ENCODE data around the gene PRRC2B.
A peak's percentile ranks its signal among the peaks of the same experiment; 100 is the strongest.

Gene PRRC2B

DNA sequence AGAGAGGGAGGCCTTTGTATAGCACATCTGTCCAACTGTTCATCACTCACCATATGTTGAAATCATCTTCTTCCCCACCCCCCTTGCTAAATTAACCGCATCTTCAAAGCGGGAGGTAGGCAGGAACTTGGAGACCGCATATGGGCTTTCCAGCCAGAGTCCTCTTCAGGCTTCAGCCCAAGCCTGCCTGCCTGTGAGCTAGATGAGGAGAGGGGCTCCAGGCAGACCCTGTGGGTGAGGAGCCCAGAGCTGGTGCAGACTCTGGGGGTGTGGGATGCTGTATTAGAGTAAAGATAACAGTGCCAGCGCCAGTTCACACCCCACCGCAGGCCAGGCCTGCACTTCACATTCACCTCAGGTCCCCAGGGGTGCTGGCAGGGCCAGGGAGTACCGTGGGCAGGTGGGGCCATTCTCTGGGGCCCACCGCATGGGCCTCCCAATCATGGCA is 16.2 kb downstream of the PRRC2B start:
- DNase-seq: no peak

DNA sequence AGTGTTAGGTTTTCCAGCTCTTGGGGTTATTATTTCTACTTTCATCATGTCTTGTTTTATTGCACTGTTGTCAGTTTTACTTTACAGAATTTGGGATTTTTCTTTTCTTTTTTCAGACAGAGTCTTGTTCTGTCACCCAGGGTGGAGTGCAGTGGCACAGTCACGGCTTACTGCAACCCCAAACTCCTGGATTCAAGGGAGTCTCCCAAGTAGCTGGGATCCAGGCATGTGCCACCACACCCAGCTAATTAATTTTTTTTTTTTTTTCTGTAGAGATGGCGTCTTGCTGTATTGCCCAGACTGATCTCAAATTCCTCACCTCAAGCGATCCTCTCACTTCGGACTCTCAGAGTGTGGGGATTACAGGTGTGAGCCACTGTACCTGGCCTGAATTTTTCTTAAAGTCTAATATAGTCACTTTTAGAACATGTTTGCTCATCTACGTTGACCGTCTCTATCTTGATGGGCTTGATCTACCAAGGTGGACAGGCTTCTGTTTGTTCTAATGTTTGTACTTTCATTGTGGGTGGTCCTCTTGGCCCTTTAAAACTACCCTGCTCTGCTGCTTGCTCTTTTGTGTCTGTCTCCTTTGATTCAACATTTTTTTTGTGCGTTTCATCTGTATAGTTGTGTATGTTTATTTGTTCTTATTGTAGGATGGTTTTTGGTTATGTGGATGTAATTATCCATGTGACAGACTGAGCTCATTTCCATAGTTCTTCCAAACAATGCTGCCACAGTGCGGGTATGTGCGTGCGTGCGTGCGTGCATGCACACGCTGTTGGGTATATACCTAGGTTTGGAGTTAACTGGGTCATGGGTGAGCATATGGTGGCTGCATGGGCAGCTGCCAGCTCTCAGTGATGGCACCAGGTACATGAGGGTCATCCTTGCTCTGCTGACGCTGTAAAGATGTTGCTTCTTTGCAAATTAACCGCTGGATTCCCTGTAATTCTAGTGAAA is 18.1 kb downstream of the PRRC2B start:
- DNase-seq: no peak

DNA sequence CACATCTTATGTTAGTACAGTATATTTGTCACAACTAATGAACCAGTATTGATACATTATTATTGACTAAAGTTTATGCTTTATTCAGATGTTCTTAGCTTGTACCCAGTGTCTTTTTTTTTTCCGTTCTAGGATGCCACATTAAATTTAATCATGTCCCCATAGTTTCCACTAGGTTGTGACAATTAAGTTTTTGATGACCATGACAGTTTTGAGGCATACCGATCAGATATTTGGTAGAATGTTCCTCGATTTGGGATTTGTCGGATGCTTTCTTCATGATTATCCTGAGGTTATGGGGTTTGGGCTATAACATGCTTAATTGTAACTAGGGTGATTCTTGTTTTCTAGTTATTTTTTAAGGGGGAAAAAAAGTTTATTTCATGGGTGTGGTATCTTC is 22.6 kb downstream of the PRRC2B start:
- no peak for DNase-seq

DNA sequence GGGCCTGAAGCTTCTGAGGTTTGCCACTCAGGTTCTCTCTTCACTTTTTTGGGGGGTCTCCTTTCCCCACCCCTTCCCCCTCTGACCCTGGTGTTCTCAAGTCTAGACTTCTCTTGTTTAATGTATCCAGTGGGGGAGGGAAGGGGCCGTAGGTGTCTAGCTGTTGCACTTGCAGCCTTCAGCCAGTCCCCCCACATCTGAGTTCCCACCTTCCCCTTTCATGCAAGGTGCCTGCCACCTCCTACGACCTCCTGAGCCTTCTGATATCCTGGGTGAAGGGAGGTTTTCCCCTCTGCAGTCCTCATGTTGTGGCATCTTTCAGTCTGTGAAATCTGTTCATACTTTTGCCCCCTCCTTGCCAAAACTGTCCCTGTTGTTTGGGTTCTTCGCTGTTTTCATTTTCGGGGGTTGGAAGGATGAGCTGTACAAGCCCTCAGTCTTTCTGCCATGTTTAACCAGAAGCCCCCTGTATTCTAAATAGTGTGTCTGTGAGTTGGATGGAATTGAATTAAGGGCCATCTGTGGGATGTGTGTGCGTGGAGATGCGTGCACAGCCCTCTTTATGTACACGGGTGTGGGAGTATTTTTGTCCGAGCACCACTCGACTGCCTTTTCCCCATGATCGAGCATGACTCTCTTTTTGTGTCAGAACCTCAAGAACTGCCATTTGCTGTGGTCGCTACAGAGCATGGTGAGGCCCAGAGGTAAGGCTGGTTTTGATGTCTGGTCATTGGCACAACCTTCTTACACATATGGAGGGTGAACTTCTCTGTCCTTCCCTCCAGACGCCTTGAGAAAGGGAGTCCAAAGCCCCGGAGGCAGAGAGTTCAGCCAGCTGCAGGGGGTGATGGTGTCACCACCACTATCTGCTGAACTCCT is 23.6 kb downstream of the PRRC2B start:
- no peak for DNase-seq

DNA sequence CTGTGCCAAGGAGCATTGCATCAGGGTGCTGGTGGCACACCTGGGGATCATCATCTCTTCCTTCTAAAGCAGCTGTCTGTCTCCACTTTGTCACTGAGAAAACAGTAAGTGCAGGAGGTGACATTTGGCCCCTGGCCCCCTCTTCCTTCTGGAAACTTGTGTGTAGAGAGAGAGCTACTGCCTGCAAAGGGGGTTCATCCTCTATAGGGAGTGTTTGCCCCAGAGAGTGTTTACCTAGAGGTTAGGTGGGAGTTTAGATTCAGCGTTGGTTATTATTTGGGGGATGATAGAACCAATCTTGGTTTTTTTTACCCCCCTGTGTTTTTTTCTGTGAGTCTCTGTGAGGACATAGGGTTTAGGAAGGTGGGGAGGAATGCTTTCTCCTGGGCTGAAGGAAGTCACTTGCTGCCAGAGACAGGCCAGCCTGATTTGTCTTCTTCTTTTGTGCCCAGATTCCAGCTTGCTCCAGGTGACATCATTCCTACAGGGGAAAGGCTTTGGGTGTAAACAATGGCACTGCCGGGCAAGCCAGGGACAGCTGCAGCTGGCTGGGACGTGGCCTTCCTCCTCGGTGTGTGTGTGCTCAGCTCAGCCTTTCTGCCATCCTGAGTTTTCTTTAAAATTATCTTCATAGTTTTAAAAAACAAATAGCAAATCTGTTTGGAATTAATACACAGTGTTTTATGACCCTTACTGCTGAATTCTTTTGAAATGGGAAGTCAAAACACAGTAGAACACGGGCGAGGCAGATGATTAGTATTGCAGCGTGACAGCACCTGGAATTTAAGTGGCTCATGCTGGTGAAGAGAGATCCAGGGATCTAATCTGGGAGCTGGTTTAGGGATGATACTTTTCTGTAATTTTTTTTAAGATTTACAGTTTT is 24.5 kb downstream of the PRRC2B start:
- DNase-seq: no peak

DNA sequence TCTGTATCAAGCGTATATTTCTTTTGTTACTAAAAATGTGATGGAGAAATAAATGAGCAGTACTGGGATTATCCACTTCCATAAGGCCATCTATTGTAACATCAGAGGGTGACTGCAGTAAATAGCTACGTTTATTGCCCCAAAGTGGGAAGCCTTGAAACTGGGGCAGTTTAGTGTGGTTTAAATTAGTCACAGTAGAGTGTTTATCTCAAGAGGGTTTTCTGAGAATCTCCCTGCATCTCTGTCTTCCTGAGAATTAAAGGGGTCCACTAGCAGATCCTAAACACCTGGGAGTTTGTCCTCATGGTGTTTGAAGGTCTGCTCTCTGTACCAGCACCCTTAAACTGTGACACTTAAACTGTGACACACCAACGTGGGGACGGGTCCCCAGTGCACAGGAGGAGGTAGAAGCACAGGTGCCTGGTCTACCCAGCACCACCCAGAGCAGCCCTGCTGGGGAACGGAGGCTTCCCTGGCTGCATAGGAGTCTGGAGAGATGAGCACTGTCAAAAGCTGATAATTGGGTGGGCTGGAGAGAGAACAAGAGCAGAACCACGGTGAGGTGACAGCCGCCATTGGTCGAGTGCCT is 25.2 kb downstream of the PRRC2B start:
- no peak for DNase-seq

DNA sequence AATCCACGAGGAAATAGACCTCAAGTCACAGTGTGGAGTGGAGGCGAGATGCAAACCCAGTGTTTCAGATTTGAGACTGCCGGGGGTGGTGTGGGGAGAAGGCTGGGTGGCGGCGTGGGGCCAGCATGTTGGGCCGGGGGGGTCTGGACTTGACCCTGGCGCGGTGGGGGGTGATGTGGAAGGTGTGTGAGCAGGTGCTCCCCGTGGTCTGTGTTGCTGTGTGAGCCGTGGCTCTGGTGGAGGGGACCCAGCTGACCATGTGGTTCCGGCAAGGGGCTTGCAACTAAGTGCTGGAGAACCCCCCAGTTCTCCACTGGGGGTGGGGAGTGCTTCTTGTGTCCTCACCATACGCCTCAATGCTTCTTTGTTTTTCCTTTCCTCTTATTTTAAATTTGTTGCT is 25.8 kb downstream of the PRRC2B start:
- no peak for DNase-seq

DNA sequence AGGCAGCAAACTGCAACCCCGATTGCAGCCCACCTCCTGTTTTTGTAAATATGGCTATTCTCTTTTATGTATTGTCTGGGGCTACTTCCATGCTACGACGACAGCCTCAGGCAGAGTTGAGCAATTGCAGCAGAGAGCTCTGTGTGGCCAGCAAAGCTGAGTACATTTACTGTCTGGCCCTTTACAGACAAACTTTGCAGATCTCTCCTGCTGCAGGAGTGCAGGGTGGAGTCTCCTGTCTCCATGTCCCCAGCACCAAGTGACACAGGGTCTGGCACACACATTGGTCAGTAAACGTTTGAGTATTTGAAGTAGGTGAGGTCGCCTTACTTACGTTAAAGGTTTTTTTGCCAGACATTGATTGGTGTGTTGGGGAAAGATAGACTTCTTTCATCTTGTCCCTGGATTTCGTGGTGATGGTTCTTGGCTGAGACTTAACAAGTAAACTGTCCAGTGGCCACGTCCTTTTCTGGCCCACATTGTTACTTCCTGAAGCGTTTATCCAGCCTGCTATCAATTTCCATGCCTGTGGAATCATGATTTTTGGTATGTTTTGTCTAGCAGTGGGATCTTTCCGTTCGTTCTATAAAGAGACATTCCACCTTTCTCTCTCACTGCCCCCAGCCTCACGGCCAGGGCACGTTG is 27.2 kb downstream of the PRRC2B start:
- DNase-seq: no peak

DNA sequence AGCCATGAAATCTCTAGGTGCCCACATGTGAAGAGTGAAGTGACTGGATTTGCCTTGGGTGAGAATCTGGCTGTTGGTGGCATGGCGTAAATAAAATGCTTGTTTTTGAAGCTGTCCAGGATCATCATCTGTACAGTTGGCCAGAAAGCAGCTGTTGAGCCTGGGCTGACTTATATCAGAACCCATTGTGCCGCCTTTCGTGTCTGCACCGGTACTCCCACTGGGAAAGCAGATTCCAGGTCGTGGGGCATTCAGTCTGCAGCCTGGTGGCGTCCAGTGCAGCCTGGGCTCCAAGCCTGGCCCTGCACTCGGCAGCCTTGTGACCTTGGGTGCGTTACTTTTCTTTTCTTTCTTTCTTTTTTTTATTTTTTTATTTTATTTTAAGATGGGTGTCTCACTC is 27.8 kb downstream of the PRRC2B start:
- DNase-seq: no peak

DNA sequence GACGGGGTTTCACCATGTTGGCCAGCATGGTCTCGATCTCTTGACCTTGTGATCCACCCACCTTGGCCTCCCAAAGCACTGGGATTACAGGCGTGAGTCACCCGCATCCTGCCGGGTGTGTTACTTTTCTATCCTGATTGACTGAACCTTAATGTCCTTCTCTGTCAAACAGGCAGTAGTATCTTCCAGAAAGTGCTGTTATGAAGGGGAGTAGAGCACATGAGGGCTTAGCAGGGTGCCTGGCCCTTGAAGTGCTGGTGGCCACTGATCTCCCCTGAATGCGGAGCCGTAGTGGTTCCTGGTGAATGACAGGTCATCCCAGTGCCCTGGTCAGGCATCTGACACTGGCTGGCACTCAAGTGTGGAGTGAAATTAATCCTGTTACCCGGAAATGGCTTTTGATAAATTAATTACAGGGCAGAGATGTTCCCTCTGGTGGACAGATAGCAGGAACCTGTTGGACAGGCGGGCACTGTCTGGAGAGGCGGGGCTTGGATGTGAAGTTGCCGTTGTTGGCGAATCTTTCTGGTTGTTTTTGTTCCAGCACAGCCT is 28.4 kb downstream of the PRRC2B start:
- DNase-seq: peak; percentile 50

DNA sequence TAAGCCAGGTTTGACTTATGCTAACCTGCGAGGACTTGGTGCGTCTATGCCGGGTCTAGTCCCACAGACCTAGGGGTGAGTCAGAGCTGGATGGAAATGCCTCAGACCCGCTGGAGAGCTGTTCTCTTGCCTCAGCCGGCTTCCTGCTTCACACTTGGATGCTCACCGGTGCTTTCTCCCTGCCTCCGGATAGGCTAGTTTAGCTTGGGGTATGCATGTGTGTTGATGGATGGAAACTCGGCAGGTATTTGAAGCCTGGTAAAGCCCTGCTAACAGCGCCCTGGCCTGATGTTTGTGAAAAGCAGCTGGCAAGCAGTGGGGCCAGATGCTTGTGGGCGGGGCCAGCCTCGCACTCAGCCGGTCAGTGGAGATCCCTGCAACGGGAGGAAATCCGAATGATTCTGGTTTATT is 29.3 kb downstream of the PRRC2B start:
- DNase-seq: peak; percentile 97

- DNase-seq: no peak
Measured at GRCh38 chr9:131426545-131426944, 32.7 kb downstream of the PRRC2B start.

GRCh38 chr9:131429121-131430012 is 35.5 kb downstream of the PRRC2B start:
- DNase-seq: no peak

- DNase-seq: no peak
Measured at GRCh38 chr9:131432050-131432449, 38.2 kb downstream of the PRRC2B start.

DNA sequence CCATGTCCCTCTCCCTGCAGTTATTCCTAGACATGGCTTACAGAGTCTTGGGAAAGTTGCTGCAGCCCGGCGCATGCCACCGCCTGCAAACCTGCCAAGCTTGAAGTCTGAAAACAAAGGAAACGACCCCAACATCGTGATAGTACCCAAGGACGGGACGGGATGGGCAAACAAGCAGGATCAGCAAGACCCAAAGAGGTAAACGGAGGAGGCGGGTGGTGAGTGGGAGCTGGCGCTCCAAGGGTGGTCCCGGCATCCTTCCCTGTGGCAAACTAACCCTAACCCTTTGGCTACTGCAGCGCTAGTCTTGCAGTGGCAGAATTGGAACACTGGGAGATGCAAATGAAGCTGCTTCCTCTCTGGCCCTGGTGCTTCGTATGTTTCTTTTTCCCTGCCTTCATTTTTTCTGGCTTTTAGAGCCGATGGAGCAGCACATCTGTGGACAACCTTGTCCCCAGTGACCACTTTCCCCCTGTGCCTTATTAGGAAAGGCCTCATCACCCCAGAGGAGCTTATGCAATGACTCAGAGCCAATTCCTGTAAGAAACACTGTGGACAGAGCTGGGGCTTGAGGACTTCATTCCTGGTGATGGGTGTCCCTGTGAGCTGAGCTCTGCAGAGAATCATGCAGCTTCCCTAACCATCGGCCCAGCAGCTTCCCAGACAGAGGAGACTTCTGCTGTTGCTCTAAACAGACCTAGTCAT is 38.9 kb downstream of the PRRC2B start:
- peak; percentile 8 for DNase-seq

- DNase-seq: no peak
Measured at GRCh38 chr9:131433302-131433854, 39.5 kb downstream of the PRRC2B start.

DNA sequence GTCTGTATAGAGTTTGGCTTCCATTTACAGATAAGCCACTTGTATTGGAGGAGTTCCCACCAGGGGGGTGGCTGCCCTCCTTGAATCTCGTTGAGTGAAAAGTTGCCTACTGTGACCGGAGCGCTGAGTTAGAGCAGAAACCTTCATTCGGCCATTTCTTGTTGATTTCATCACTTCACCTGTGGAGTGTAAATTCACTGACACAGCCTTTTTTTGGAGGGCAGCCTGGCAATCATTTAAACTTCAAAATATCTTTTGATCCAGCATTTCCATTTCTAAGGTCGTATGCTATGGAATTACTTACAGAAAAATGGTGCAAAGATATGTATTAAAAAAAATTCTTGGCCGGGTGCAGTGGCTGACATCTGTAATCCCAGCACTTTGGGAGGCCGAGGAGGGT is 40.8 kb downstream of the PRRC2B start:
- DNase-seq: no peak

GRCh38 chr9:131436376-131436775 is 42.5 kb downstream of the PRRC2B start:
- DNase-seq: no peak

- no peak for DNase-seq
Measured at GRCh38 chr9:131436865-131437271, 43.0 kb downstream of the PRRC2B start.
